NCI-H226 (cell line): ENCODE measurements around the gene ZNF74.
"Not testable (repeated sequence)": the region's sequence is repeated elsewhere in the genome, so short reads cannot be mapped to it uniquely, and the experiment has no call there.

Experiments used
- DNase-seq: peaks from one replicate; pipeline ENCODE4 v3.0.0-alpha.2; 2015

Gene ZNF74

DNA sequence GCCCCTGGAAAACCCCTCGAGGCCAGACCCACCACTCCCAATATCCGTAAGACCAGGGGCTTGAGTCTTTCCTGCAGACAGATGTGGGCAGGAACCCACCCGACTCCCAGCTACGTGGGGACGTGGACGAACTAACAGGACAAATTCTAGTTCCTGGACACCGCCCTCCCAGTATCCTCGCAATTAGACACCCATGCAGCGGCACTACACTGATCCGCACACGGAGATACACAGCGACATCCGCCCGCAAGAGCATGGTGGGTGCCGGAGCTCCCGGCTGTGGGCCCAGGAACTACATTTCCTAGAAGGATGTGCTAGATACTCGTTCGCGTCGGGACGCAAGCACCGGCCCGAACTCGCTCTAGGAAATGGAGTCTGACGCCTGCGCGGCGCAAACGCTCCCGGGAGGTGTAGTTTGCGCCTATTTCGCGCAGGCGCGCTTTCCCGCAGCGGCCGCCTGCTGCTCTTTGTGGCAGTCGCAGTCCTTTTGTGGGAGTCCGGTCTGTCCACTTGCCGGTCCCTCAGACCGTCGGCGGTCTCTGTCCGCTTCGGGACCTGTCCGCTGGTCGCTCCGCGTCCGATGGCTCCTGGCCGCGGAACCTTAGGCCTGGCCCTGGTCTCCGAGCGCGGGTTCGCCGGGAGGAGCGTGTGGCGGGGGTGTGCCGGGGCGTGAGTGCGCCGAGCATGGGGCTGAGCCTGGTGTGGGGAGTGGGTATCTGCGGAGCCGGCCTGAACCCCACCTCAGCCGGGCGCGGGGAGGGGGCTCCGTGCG is at the start of gene ZNF74:
Gene ZNF74, plus strand, starts transcription at position 447 of the 772 bp plus-strand sequence. CDS start 478 bp downstream, outside the sequence.
- peak; percentile 65 for DNase-seq

DNA sequence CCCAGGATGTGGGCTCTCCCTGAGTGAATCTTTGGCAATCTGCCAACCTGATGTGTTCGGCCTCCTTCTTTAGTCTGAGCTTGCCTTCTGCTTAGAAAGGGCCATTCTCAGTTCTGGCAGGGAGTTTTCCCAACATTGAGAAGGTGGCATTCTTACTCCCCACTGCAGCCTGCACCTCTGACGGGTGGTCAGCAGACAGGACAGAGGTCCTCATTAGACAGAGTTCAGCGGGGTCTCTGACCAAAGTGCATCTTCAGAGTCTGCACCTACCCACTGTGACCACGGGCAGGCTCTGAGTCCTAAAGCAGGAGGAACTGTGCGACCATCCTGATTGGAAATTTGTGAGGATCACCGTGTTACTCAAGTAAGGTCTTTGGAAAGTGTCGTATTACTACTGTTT is 47.4 kb upstream of the ZNF74 start:
- not testable (repeated sequence) for DNase-seq

DNA sequence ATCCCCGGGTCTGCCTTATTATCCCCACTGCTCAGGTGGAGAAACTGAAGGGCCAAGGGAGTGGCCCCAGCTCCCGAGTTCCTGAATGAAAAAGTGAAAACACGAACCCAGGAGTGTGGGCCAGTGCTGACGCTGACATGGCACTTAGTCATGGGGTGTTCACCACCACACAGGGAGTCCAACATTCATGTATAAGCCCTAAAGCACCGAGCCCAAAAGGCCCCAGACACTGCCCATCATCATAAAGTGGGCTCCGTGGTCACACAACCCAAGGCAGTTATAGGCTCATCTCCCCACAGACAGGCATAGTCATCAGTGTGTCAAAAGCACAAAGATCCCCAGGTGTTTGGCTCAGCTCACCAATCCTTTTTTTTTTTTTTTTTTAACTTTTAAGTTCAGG is 41.4 kb upstream of the ZNF74 start:
- DNase-seq, result not testable (repeated sequence)

DNA sequence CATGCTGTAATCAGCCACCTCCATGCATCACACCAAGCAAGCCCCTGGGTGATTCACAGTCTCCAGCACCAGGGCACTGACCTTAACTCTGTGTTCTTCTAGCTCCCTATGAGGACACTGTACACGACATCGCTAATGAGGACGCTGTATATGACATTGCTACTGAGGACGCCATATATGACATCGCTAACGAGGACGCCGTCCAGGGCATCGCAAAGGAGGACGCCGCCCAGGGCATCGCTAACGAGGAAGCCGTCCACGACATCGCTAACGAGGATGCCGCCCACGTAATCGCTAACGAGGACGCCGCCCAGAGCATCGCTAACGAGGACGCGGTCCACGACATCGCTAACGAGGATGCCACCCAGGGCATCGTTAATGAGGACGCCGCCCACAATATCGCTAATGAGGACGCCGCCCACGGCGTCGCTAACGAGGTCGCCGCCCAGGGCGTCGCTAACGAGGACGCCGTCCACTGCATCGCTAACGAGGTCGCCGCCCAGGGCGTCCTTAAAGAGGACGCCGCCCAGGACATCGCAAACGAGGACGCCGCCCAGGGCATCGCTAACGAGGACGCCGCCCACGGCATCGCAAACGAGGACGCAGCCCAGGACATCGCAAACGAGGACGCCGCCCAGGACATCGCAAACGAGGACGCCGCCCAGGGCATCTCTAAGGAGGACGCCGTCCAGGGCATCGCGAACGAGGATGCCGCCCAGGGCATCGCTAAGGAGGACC is 39.5 kb upstream of the ZNF74 start:
- DNase-seq, result no peak

DNA sequence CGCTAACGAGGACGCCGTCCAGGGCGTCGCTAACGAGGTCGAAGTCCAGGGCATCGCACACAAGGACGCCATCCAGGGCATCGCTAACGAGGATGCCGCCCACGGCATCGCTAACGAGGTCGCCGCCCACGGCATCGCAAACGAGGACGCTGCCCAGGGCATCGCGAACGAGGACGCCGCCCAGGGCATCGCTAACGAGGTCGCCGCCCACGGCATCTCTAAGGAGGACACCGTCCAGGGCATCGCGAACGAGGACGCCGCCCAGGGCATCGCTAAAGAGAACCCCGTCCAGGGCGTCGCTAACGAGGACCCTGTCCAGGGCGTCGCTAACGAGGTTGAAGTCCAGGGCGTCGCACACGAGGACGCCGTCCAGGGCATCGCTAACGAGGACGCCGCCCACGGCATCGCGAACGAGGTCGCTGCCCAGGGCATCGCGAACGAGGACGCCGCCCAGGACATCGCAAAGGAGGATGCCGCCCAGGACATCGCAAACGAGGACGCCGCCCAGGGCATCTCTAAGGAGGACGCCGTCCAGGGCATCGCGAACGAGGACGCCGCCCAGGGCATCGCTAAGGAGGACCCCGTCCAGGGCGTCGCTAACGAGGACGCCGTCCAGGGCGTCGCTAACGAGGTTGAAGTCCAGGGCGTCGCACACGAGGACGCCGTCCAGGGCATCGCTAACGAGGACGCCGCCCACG is 37.9 kb upstream of the ZNF74 start:
- DNase-seq, result not testable (repeated sequence)

DNA sequence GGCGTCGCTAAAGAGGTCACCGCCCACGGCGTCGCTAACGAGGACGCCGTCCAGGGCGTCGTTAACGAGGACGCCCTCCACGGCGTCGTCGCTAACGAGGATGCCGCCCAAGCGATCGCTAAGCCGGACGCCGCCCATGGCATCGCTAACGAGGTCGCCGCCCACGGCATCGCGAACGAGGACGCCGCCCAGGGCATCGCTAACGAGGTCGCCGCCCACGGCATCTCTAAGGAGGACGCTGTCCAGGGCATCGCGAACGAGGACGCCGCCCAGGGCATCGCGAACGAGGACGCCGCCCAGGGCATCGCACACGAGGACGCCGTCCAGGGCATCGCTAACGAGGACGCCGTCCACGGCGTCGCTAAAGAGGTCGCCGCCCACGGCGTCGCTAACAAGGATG is 37.0 kb upstream of the ZNF74 start:
- not testable (repeated sequence) for DNase-seq

DNA sequence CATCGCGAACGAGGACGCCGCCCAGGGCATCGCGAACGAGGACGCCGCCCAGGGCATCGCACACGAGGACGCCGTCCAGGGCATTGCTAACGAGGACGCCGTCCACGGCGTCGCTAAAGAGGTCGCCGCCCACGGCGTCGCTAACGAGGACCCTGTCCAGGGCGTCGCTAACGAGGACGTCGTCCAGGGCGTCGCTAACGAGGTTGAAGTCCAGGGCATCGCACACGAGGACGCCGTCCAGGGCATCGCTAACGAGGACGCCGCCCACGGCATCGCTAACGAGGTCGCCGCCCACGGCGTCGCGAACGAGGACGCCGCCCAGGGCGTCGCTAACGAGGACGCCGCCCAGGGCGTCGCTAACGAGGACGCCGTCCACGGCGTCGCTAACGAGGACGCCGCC is 36.0 kb upstream of the ZNF74 start:
- DNase-seq, result not testable (repeated sequence)

DNA sequence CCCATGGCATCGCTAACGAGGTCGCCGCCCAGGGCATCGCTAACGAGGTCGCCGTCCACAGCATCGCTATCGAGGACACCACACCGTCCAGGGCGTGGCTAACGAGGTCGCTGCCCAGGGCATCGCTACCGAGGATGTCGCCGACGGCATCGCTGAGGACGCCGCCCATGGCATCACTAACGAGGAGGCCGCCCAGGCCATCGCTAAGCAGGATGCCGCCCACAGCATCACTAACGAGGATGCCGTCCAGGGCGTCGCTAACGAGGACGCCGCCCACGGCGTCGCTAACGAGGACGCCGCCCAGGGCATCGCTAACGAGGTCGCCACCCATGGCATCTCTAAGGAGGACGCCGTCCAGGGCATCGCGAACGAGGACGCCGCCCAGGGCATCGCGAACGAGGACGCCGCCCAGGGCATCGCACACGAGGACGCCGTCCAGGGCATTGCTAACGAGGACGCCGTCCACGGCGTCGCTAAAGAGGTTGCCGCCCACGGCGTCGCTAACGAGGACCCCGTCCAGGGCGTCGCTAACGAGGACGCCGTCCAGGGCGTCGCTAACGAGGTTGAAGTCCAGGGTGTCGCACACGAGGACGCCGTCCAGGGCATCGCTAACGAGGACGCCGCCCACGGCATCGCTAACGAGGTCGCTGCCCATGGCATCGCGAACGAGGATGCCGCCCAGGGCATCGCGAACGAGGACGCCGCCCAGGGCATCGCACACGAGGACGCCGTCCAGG is 35.3 kb upstream of the ZNF74 start:
- not testable (repeated sequence) for DNase-seq

DNA sequence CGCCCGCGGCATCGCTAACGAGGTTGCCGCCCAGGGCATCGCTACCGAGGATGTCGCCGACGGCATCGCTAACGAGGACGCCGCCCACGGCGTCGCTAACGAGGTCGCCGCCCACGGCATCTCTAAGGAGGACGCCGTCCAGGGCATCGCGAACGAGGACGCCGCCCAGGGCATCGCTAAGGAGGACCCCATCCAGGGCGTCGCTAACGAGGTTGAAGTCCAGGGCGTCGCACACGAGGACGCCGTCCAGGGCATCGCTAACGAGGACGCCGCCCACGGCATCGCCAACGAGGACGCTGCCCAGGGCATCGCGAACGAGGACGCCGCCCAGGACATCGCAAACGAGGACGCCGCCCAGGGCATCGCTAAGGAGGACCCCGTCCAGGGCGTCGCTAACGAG is 33.7 kb upstream of the ZNF74 start:
- not testable (repeated sequence) for DNase-seq

DNA sequence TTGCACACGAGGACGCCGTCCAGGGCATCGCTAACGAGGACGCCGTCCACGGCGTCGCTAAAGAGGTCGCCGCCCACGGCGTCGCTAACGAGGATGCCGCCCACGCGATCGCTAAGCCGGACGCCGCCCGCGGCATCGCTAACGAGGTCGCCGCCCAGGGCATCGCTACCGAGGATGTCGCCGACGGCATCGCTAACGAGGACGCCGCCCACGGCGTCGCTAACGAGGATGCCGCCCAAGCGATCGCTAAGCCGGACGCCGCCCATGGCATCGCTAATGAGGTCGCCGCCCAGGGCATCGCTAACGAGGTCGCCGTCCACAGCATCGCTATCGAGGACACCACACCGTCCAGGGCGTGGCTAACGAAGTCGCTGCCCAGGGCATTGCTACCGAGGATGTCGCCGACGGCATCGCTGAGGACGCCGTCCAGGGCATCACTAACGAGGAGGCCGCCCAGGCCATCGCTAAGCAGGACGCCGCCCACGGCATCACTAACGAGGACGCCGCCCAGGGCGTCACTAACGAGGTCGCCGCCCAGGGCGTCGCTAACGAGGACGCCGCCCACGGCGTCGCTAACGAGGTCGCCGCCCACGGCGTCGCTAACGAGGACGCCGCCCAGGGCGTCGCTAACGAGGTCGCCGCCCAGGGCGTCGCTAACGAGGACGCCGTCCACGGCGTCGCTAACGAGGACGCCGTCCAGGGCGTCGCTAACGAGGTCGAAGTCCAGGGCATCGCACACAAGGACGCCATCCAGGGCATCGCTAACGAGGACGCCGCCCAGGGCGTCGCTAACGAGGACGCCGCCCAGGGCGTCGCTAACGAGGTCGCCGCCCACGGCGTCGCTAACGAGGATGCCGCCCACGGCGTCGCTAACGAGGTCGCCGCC is 32.8 kb upstream of the ZNF74 start:
- not testable (repeated sequence) for DNase-seq

DNA sequence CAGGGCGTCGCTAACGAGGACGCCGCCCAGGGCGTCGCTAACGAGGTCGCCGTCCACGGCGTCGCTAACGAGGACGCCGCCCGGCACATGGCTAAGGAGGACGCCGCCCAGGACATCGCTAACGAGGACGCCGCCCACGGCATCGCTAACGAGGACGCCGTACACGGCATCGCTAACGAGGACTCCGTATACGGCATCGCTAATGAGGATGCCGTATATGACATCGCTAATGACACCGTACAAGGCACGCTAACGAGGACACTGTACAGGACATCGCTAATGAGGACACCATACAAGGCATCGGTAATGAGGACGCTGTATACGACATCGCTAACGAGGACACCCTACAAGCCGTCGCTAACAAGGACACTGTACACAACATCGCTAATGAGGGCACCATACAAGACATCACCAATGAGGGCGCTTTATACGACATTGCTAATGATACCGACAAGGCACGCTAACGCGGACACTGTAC is 32.2 kb upstream of the ZNF74 start:
- not testable (repeated sequence) for DNase-seq

DNA sequence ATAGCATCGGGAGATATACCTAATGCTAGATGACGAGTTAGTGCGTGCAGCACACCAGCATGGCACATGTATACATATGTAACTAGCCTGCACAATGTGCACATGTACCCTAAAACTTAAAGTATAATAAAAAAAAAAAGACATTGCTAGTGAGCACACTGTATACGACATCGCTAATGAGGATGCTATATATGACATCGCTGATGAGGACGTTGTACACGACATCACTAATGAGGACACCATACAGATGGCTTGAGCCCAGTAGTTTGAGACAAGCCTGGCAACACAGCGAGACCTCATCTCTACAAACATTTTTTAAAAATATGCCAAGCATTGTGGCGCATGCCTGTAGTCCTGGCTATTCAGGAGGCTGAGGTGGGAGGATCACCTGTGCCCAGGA is 31.5 kb upstream of the ZNF74 start:
- DNase-seq, result not testable (repeated sequence)

DNA sequence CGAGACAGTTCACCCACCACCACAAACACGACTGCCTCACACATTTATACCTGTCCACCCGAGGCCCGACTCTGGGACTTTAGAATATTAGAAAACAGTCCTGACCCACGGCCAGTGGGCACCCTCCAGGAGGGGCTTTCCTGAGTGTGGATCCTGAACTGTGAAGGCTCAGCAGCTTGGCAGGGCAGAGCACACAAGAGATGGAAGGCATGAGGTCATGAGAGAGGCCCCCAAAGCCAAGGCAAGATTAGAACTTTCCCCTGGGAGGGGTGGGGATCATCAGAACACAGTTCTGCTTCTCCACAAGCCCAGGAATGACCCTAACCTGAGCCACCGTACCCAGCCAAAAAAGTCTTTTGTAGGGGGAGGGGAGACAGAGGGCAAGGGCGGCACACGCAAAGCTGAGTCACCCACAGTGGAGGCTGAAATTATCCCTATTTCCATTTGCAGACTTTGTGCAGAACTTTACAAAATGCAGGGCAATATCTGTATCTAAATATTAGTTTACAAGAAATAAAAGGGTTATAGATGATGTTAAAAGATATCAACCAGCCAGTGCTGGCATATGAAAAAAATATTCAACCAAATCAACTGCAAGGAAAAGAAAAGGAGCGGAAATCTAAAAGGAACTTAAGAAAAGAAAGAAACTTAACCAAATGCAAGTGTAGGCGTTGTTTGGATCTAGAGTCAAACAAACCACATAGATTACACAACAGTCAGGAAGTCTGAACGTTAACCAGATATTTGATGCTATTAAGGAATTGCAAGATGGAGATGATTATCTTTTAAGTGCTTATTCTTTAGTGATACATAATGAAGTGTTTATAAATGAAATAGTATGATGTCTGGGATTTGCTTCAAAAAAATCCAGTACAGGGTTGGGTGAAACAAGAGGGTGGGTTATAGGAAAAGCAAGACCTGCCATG is 29.4 kb upstream of the ZNF74 start:
- not testable (repeated sequence) for DNase-seq

DNA sequence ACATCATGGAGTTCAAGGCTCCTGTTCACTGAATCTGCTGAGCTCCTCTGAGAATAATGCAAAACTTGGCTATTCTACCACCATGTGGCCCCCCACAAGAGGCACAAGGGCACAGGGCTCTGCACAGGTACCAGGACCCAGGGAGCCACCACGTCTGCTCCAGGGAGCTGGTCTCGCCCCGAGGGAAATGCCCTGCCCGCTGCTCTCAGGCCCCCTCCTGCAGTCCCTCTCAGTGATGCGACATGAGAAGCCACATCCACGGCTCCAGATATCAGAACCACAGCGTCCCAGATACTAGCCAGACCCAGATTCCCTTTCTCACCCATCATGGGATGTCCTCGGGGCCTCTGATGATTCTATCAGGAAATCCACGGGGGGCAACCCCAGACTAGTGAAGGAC is 27.1 kb upstream of the ZNF74 start:
- not testable (repeated sequence) for DNase-seq

DNA sequence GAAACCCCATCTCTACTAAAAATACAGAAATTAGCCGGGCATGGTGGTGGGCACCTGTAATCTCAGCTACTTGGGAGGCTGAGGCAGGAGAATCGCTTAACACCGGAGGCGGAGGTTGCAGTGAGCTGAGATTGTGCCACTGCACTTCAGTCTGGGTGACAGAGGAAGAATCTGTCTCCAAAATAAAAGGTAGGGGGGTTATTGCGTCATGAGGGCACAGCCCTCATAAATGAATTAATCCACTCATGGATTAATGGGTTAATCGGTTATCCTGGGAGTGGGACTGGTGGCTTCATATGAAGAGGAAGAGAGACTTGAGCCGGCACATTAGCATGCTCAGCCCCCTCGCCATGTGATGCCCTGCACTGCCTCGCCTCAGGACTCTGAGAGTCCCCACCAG is 25.1 kb upstream of the ZNF74 start:
- not testable (repeated sequence) for DNase-seq

DNA sequence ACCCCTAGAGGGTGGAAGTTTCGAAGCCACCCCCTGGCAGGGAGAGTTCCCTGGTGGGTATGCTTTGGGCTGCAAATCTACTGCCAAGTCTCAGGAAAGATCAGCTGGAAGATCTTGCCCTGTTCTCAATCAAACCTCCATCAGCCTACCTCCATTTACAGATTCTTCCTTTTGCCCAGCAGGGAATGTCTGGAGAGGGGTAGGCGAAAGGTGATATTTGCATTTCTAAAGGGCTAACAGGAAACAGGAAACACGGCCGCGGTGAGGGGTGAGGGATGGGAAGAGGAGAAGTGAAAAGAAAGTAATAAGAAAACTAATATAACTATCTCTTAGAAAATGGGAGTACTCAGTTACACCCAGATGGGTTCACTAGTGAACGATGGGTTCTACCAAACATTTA is 22.3 kb upstream of the ZNF74 start:
- not testable (repeated sequence) for DNase-seq

DNA sequence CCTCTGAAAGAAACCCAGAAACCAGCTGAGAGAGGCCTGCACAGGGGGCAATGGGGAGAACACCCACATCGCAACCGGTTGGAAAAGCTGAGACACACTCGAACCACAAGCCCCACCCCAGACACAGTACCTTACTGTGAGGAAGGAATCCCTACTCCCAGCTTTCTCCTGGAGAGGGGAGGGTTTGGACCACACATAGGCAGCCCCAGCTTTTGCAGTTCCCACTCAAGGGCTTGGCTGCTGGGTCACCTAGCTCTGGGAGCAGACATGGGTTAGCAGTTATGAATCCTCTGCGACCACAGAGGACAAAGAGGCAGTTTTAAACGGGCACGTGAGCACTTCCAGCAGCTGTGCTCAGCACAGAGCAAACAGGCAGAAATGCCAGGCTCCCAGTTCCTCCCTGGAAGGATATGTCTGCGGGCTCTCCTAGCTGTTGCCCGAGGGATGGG is 21.5 kb upstream of the ZNF74 start:
- not testable (repeated sequence) for DNase-seq

DNA sequence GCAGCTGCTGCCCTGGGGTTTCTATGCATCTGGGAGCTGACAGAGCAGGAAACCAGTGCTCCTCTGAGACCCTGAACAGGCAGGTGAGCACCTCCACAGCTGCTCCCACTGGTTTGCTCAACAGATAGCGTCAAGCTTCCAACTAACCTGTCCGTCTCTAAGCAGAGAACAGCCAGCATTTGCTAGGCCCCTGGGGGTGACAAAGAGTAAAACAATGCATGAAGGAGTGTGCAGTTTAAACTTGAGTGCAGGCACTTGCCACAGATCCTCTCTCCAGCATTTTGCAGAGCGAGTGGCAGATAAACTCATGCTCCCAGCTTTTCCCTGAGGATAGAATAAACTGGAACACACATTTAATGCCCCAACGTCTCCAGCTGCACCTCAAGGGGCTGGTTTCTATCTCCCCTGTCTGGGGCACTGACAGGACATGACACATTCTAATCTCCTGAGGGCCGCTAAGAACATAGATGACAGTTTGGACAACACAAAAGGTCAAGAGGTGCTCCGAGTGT is 20.7 kb upstream of the ZNF74 start:
- not testable (repeated sequence) for DNase-seq

DNA sequence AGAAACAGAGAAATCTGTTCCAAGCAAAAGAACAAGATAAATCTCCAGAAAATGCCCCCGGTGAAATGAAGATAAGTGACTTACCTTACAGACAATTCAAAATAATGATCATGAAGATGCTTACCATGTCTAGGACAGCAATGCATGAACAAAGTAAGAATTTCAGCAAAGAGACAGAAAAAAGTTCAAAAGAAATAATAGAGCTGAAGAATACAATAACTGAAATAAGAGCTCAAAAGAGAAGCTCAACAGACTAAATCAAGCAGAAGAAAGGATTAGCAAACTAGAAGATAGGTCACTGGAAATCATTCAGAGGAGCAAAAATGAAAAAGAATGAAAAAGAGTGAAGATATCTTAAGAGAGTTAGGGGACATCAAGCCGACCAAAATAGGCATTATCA is 19.8 kb upstream of the ZNF74 start:
- not testable (repeated sequence) for DNase-seq

DNA sequence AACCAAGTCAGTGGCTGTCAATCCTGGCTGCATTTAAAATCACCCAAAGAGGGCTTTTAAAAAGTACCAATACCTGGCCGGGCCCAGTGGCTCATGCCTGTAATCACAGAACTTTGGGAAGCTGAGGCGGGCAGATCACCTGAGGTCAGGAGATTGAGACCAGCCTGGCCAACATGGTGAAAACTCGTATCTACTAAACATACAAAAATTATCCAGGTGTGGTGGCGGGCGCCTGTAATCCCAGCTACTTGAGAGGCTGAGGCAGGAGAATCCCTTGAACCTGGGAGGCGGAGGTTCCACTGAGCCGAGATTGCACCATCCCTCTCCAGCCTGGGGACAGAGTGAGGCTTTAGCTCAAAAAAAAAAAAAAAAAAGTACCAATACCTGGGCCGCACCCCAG is 17.7 kb upstream of the ZNF74 start:
- not testable (repeated sequence) for DNase-seq
